ENCODE measurements around the gene DRD4. TPM values are rescaled to one million over a fixed set of nuclear protein-coding genes. Genes with fewer than 3 reads are reported as not detected.

Gene DRD4
- total RNA-seq, 4 donors from 2014 or later: 0.66 TPM; not detected in 3

Other genes with a start within 250 kb of the DRD4 start
- gene PKP3, start 243.1 kb upstream of the DRD4 start, total RNA-seq: 1 to 10 TPM in 2 of 4 donors, under 1 TPM in 2; 0.33 to 2.8 (median 1.3) TPM
- 10 to 100 TPM; 18.3 to 43.4 (median 38.0) TPM for gene SIGIRR, start 222.3 kb upstream of the DRD4 start, total RNA-seq
- 1 to 10 TPM in 1 of 4 donors, under 1 TPM in 3; 0.44 to 1.5 (median 0.63) TPM for gene ANO9, start 195.3 kb upstream of the DRD4 start, total RNA-seq
- 10 to 100 TPM; 19.1 to 77.6 (median 26.2) TPM for gene PTDSS2, start 187.0 kb upstream of the DRD4 start, total RNA-seq
- 100 to 1,000 TPM; 108 to 290 (median 245) TPM for gene RNH1, start 130.0 kb upstream of the DRD4 start, total RNA-seq
- 10 to 100 TPM; 33.7 to 53.3 (median 39.9) TPM for gene HRAS, start 101.7 kb upstream of the DRD4 start, total RNA-seq
- under 1 TPM in 1 of 4 donors, not detected in 3; 0.38 TPM for gene LRRC56, start 99.7 kb upstream of the DRD4 start, total RNA-seq
- gene LMNTD2, start 76.5 kb upstream of the DRD4 start, total RNA-seq: 1 to 10 TPM in 2 of 4 donors, under 1 TPM in 2; 0.65 to 2.4 (median 1.0) TPM
- gene RASSF7, start 76.3 kb upstream of the DRD4 start, total RNA-seq: 1 to 10 TPM in 3 of 4 donors, under 1 TPM in 1; 0.49 to 7.6 (median 4.5) TPM
- gene PHRF1, start 60.8 kb upstream of the DRD4 start, total RNA-seq: 10 to 100 TPM in 3 of 4 donors, 1 to 10 TPM in 1; 9.0 to 28.4 (median 12.6) TPM
- gene IRF7, start 21.3 kb upstream of the DRD4 start, total RNA-seq: 10 to 100 TPM in 3 of 4 donors, 1 to 10 TPM in 1; 3.6 to 40.9 (median 17.0) TPM
- not detected for gene CDHR5, start 12.3 kb upstream of the DRD4 start, total RNA-seq
- gene SCT, start 10.1 kb upstream of the DRD4 start, total RNA-seq: not detected
- gene DEAF1, start 58.0 kb downstream of the DRD4 start, total RNA-seq: 10 to 100 TPM; 14.0 to 28.4 (median 18.4) TPM
- 10 to 100 TPM in 3 of 4 donors, 1 to 10 TPM in 1; 8.8 to 32.8 (median 16.3) TPM for gene TMEM80, start 58.5 kb downstream of the DRD4 start, total RNA-seq
- gene EPS8L2, start 69.0 kb downstream of the DRD4 start, total RNA-seq: 10 to 100 TPM in 2 of 4 donors, 1 to 10 TPM in 2; 3.8 to 20.0 (median 9.7) TPM
- 100 to 1,000 TPM; 237 to 459 (median 293) TPM for gene TALDO1, start 110.2 kb downstream of the DRD4 start, total RNA-seq
- gene GATD1, start 140.2 kb downstream of the DRD4 start, total RNA-seq: 10 to 100 TPM in 3 of 4 donors, 1 to 10 TPM in 1; 7.1 to 22.8 (median 14.9) TPM
- not detected for gene CEND1, start 152.8 kb downstream of the DRD4 start, total RNA-seq
- gene SLC25A22, start 161.0 kb downstream of the DRD4 start, total RNA-seq: 10 to 100 TPM in 1 of 4 donors, 1 to 10 TPM in 3; 2.5 to 12.8 (median 3.7) TPM
- gene PIDD1, start 168.0 kb downstream of the DRD4 start, total RNA-seq: 10 to 100 TPM in 2 of 4 donors, 1 to 10 TPM in 2; 3.1 to 28.3 (median 9.0) TPM
- gene RPLP2, start 172.7 kb downstream of the DRD4 start, total RNA-seq: 1,000 to 10,000 TPM in 3 of 4 donors, 100 to 1,000 TPM in 1; 917 to 1,671 (median 1,426) TPM
- 1,000 to 10,000 TPM in 1 of 4 donors, 100 to 1,000 TPM in 3; 204 to 1,337 (median 369) TPM for gene PNPLA2, start 181.6 kb downstream of the DRD4 start, total RNA-seq
- gene CRACR2B, start 190.7 kb downstream of the DRD4 start, total RNA-seq: 10 to 100 TPM in 2 of 4 donors, 1 to 10 TPM in 2; 2.3 to 44.6 (median 9.7) TPM
- 1,000 to 10,000 TPM in 1 of 4 donors, 100 to 1,000 TPM in 3; 307 to 1,070 (median 520) TPM for gene CD151, start 195.7 kb downstream of the DRD4 start, total RNA-seq
- gene POLR2L, start 205.3 kb downstream of the DRD4 start, total RNA-seq: 100 to 1,000 TPM in 3 of 4 donors, 10 to 100 TPM in 1; 80.7 to 158 (median 117) TPM
- 100 to 1,000 TPM in 3 of 4 donors, 10 to 100 TPM in 1; 67.0 to 219 (median 185) TPM for gene TSPAN4, start 205.6 kb downstream of the DRD4 start, total RNA-seq